HG03520 (cell line): ENCODE data around the gene SNAPC2.

ENCODE experiments used
- ATAC-seq: cut with Tn5 transposase; IDR thresholded peaks from one replicate; pipeline ENCODE4 v1.9.1; 2021; ENCODE audit warnings: mild to moderate bottlenecking, moderate library complexity; ENCODE audit not compliant: unreplicated experiment

Gene SNAPC2

GRCh38 chr19:7965921-7966665 is 46.0 kb downstream of the SNAPC2 start:
- ATAC-seq: no peak

GRCh38 chr19:7968008-7968795 is 48.1 kb downstream of the SNAPC2 start:
- no peak for ATAC-seq

GRCh38 chr19:7968796-7969554 is 48.8 kb downstream of the SNAPC2 start:
- no peak for ATAC-seq

GRCh38 chr19:7969555-7969939 is 49.4 kb downstream of the SNAPC2 start:
- no peak for ATAC-seq

GRCh38 chr19:7970716-7971448 is 50.7 kb downstream of the SNAPC2 start:
- no peak for ATAC-seq

GRCh38 chr19:7971553-7972520 is 51.7 kb downstream of the SNAPC2 start:
- no peak for ATAC-seq
